Left lung (tissue), 10 donors: ENCODE data around the gene PCDH17. TPM values are rescaled to one million over a fixed set of nuclear protein-coding genes. Genes with fewer than 3 reads are reported as not detected.

Experiments
- ATAC-seq: fragments of 200-7000 bp; cut with Tn5 transposase; one replicate; pipeline ENCODE4 v1.9.1; 2020; ENCODE audit warnings: moderate library complexity
- DNase-seq, 4 donors: peaks; one replicate each; pipeline ENCODE4 v3.0.0-alpha.2; 2013 to 2020
- H3K27ac ChIP-seq, 2 donors: fragments of 200-600 bp; sonication (generic) in 1 of 2; one replicate each; pipeline versions ENCODE4 v1.5.0 to v1.8.0; 2020 to 2021
- H3K27me3 ChIP-seq, 2 donors: fragments of 200-600 bp; sonication (generic) in 1 of 2; one replicate each; pipeline versions ENCODE4 v1.5.0 to v1.8.0; 2020 to 2021
- H3K36me3 ChIP-seq, 2 donors: fragments of 200-600 bp; sonication (generic) in 1 of 2; one replicate each; pipeline versions ENCODE4 v1.5.0 to v1.8.0; 2020 to 2021
- H3K4me1 ChIP-seq, 2 donors: fragments of 200-600 bp; one replicate each; pipeline ENCODE4 v1.8.0; 2021
- H3K4me3 ChIP-seq, 2 donors: fragments of 200-600 bp; sonication (generic) in 1 of 2; one replicate each; pipeline versions ENCODE4 v1.5.0 to v1.8.0; 2020 to 2021; ENCODE audit warnings: mild to moderate bottlenecking in 1 of 2
- H3K9me3 ChIP-seq, 2 donors: fragments of 200-600 bp; sonication (generic) in 1 of 2; one replicate each; pipeline versions ENCODE4 v1.5.0 to v1.8.0; 2020 to 2021
- CTCF ChIP-seq, 2 donors: fragments of 200-600 bp; sonication (generic) in 1 of 2; IDR thresholded peaks; one replicate each; pipeline versions ENCODE4 v1.5.0 to v1.8.0; 2021; ENCODE audit warnings: antibody characterized with exemption in 2 of 2
- intact Hi-C, 2 donors: fragments of 100-400 bp; cut with DNase I; formaldehyde crosslinking; loops; one replicate each; pipeline versions ENCODE4 v1.11.2 to v1.14.2; 2022
- polyA plus RNA-seq, 6 donors: library from polyadenylated mRNA; unstranded; fragments of 120-200 nt; gene quantifications; one replicate each; pipeline ENCODE4 v1.2.1, GENCODE V29; 2013; ENCODE audit not compliant: insufficient read length in 6 of 6
- total RNA-seq, 2 donors: library from RNA; stranded (reverse); fragmentation: NEBNext Ultra II Directional; extraction: Animal tissue kit (Norgen Biotek cat#: 25700); gene quantifications; one replicate each; pipeline ENCODE4 v1.2.1, GENCODE V29; 2021
- donor health status: DM: no; HTN: yes; CAD: no.
- donor health status: DM: no; HTN: no; CAD: no.

The PCDH17 gene
- total and polyA plus RNA-seq, 8 donors, result 16.1 to 44.1 (median 21.6) TPM

- DNase-seq, result no peak
- Histone ChIP-seq H3K27ac (no peak overlapping the region), H3K9me3 (no peaks in the 10 kb centered on the region), H3K36me3 (no peaks in the 10 kb centered on the region), H3K4me3 (no peak overlapping the region), H3K4me1 (no peaks in the 10 kb centered on the region), H3K27me3 (no peaks in the 10 kb centered on the region)
- TF ChIP-seq CTCF (IDR thresholded peaks at IDR 0.05), result no peak
- intact Hi-C loops, result no loop called here
- ATAC-seq, result no peak
These were observed 108.1 kb downstream of the PCDH17 start for GRCh38 chr13:57739543-57740190.

DNA sequence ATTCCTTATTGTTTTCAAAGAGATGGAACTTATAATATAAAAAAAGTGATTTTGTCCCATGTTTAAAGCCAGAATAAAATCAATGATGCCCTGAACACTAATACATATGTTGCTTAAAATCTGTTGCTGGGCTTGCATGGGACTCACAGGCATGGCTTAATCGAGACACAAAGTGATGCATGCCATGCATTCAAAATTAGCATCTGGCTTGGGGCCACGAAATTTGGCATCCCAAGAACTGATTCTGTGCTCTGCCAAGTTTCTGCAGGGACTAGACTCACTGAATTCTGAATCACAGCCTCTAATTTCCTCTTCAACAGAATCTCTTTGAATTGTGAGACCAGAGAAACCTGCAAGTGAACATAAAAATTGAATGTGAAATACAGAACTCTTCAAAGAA is 109.2 kb downstream of the PCDH17 start:
- no peak for DNase-seq
- intact Hi-C loops, result no loop called here
- ATAC-seq, result no peak
- no peaks in the 10 kb centered on the region for H3K36me3 ChIP-seq
- H3K27me3 ChIP-seq, result no peaks in the 10 kb centered on the region
- TF ChIP-seq CTCF (IDR thresholded peaks at IDR 0.05), result no peak
- H3K27ac ChIP-seq, result no peak overlapping the region
- H3K4me3 ChIP-seq, result no peak overlapping the region
- no peaks in the 10 kb centered on the region for H3K9me3 ChIP-seq
- no peaks in the 10 kb centered on the region for H3K4me1 ChIP-seq

DNA sequence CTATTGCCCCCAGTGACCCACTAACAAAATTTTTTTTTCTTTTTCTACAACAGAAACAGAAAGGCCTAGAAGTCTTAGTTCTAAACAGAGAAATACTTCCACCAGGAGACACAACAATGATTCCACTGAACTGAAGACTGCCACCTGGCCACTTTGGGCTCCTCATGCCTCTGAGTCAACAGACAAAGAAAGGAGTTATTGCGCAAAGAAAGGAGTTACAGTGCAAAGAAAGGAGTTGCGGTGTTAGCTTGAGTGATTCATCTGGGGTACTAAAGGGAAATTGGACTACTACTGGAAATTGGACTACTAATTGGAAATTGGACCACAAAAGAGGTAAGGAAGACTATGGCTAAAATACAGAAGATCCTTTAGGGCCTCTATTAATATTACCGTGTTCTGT is 116.6 kb downstream of the PCDH17 start:
- H3K4me3 ChIP-seq, result no peak overlapping the region
- no peak for ATAC-seq
- intact Hi-C loops, result no loop called here
- no peak for DNase-seq
- H3K27me3 ChIP-seq, result no peaks in the 10 kb centered on the region
- TF ChIP-seq CTCF (IDR thresholded peaks at IDR 0.05), result no peak
- H3K4me1 ChIP-seq, result no peaks in the 10 kb centered on the region
- no peak overlapping the region for H3K27ac ChIP-seq
- H3K9me3 ChIP-seq, result peaks cover 0 to 14% of the 10 kb centered on the region in 2 donors
- no peaks in the 10 kb centered on the region for H3K36me3 ChIP-seq

- intact Hi-C loops, result no loop called here
These were observed 129.4 kb downstream of the PCDH17 start for GRCh38 chr13:57760951-57761350.

DNA sequence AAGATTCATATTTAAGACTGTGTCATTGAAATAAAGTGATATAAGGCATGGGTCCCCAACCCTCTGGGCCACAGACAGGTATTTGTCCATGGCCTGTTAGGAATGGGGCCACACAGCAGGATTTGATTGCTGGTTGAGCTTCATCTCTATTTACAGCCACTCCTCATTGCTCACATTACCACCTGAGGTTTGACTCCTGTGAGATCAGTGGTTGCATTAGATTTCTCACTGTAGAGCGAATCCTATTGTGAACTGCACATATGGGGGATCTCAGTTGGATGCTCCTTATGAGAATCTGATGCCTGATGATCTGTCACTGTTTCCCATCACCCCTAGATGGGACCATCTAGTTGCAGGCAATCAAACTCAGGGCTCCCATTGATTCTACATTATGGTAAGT is 132.1 kb downstream of the PCDH17 start:
- ATAC-seq (no peak), DNase-seq (no peak)
- intact Hi-C loops, result no loop called here
- H3K4me1 ChIP-seq, result no peaks in the 10 kb centered on the region
- no peaks in the 10 kb centered on the region for H3K9me3 ChIP-seq
- H3K27ac ChIP-seq, result no peak overlapping the region
- H3K36me3 ChIP-seq, result no peaks in the 10 kb centered on the region
- H3K27me3 ChIP-seq, result no peaks in the 10 kb centered on the region
- no peak for TF ChIP-seq CTCF (IDR thresholded peaks at IDR 0.05)
- no peak overlapping the region for H3K4me3 ChIP-seq

More at GRCh38 chr13:57760951-57761350, 129.4 kb downstream of the PCDH17 start:
- H3K4me1 ChIP-seq, result no peaks in the 10 kb centered on the region
- H3K27ac ChIP-seq, result no peak overlapping the region
- H3K9me3 ChIP-seq, result no peaks in the 10 kb centered on the region
- no peak overlapping the region for H3K4me3 ChIP-seq
- no peaks in the 10 kb centered on the region for H3K36me3 ChIP-seq
- TF ChIP-seq CTCF (IDR thresholded peaks at IDR 0.05), result no peak
- no peaks in the 10 kb centered on the region for H3K27me3 ChIP-seq
- DNase-seq (no peak), ATAC-seq (no peak)
